ENCODE results near the gene DTWD2.

DNA sequence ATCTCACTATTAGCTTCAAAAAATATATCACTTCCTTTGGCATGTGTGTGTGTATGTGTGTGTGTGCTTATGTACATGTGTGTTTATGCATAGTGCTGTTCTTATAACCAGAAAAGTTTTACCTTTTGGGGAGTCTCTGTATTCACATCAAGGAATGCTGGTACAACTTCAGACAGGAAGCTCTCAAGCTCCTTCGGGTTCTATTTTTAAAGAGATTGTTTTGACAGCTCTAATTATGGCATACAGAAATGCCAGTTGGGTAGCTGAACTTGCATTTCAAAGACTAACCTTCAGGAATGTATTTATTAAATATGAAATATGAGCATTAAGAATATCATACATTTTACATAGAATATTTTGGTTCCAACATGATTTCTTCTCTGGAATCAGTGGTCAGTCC is 163.1 kb downstream of the DTWD2 start:
- no peak for TF ChIP-seq CTCF (IDR thresholded peaks at IDR 0.05; ENCODE audit: poor library complexity)
- TF ChIP-seq EZH2 (IDR thresholded peaks at IDR 0.05; ENCODE audit: borderline replicate concordance) = no peak
- no peak for TF ChIP-seq EZH2phosphoT487 (IDR thresholded peaks at IDR 0.05; ENCODE audit: low read depth, severe bottlenecking, unreplicated experiment)

Measured in hepatocyte (in vitro differentiated cells).